Thyroid gland (tissue), 4 donors: ENCODE results near the gene FAM118A. TPM values are rescaled to one million over a fixed set of nuclear protein-coding genes. Genes with fewer than 3 reads are reported as not detected.
A peak's percentile ranks its signal among the peaks of the same experiment; 100 is the strongest.

Experiments used
- DNase-seq, 2 donors: peaks; one replicate each; pipeline ENCODE4 v3.0.0-alpha.2; 2019
- H3K27ac ChIP-seq, 3 donors: fragments of 200-600 bp; sonication (generic); 1 replicate in 2 of 3; 2 replicates in 1 of 3; pipeline ENCODE4 v1.5.1; 2016 to 2019; ENCODE audit warnings: mild to moderate bottlenecking in 1 of 3, moderate library complexity in 1 of 3
- H3K27me3 ChIP-seq: fragments of 200-600 bp; sonication (generic); one replicate; pipeline ENCODE4 v1.5.1; 2019
- H3K36me3 ChIP-seq, 2 donors: fragments of 200-600 bp; sonication (generic); one replicate each; pipeline ENCODE4 v1.5.1; 2016 to 2019
- H3K4me1 ChIP-seq, 2 donors: fragments of 200-600 bp; sonication (generic); one replicate each; pipeline ENCODE4 v1.5.1; 2017 to 2019
- H3K4me3 ChIP-seq, 3 donors: fragments of 200-600 bp; sonication (generic); replicated peaks in 1 of 3; 1 replicate in 2 of 3; 2 replicates in 1 of 3; pipeline ENCODE4 v1.5.1; 2016; ENCODE audit warnings: mild to moderate bottlenecking in 1 of 3
- H3K9me3 ChIP-seq: fragments of 200-600 bp; sonication (generic); one replicate; pipeline ENCODE4 v1.5.1; 2017
- CTCF ChIP-seq, 6 experiments: fragments of 200-600 bp in 3 of 6; fragments of 450-650 bp in 3 of 6; sonication (generic) in 3 of 6; IDR thresholded peaks; one replicate each; pipeline ENCODE4 v1.5.1; 2016 to 2019; ENCODE audit warnings: antibody characterized with exemption in 6 of 6, mild to moderate bottlenecking in 2 of 6, inconsistent platforms in 1 of 6, moderate library complexity in 1 of 6
- POLR2A ChIP-seq, 2 donors: fragments of 450-650 bp; IDR thresholded peaks; one replicate each; pipeline ENCODE4 v1.6.1; 2017; ENCODE audit warnings: antibody characterized with exemption in 2 of 2, mild to moderate bottlenecking in 2 of 2, moderate library complexity in 1 of 2
- WGBS, 2 donors: methylation state at CpG; one replicate each; pipeline ENCODE4 v1.1.5; 2017; 5-methylcytosine and 5-hydroxymethylcytosine counted together
- intact Hi-C: fragments of 100-400 bp; cut with DNase I; formaldehyde crosslinking; loops from one replicate; pipeline ENCODE4 v1.15.1; 2023
- total RNA-seq, 4 donors: library from RNA; depleted of rRNA; stranded (reverse); fragments of >200 nt; gene quantifications; one replicate each; pipeline ENCODE4 v1.2.3, GENCODE V29; 2016

FAM118A gene
- total RNA-seq, 4 donors from 2014 or later: 15.7 to 104 (median 75.3) TPM

- TF ChIP-seq CTCF (IDR thresholded peaks at IDR 0.05) (peak in 4 of 6 experiments; percentile 71 to 81 (median 71)), POLR2A (IDR thresholded peaks at IDR 0.05) (no peak)
- peak; percentile 79 to 87 for DNase-seq
- H3K9me3 ChIP-seq: no peaks in the 10 kb centered on the region
- H3K4me3 ChIP-seq: no peak overlapping the region
- no peaks in the 10 kb centered on the region for H3K27me3 ChIP-seq
- H3K36me3 ChIP-seq: no peaks in the 10 kb centered on the region
- H3K27ac ChIP-seq: peak overlapping the region; percentile 32 to 50 (median 38)
- intact Hi-C loops: loop anchor here (5.0 kb wide), 1 partner anchor 161 kb away; no protein-coding TSS in a partner anchor
- peaks cover 9 to 24% of the 10 kb centered on the region in 2 donors for H3K4me1 ChIP-seq
- 12 to 22% methylated on average over 14 to 17 of the region's 17 CpGs for WGBS, 2 donors
Observed at GRCh38 chr22:45263463-45264269, 46.1 kb upstream of the FAM118A start.

GRCh38 chr22:45265535-45265934 is 44.2 kb upstream of the FAM118A start:
- WGBS, 2 donors: 87 to 94% methylated on average over 7 of the region's 7 CpGs
- DNase-seq: no peak
- H3K27me3 ChIP-seq: no peaks in the 10 kb centered on the region
- no peaks in the 10 kb centered on the region for H3K36me3 ChIP-seq
- H3K4me3 ChIP-seq: no peak overlapping the region
- no peak overlapping the region for H3K27ac ChIP-seq
- H3K9me3 ChIP-seq: no peaks in the 10 kb centered on the region
- TF ChIP-seq CTCF (IDR thresholded peaks at IDR 0.05) (no peak), POLR2A (IDR thresholded peaks at IDR 0.05) (no peak)
- peaks cover 18 to 30% of the 10 kb centered on the region in 2 donors for H3K4me1 ChIP-seq
- intact Hi-C loops: loop anchor here (5.0 kb wide), 1 partner anchor 167 kb away; no protein-coding TSS in a partner anchor

- Histone ChIP-seq H3K4me1 (peaks cover 13 to 27% of the 10 kb centered on the region in 2 donors), H3K27ac (no peak overlapping the region), H3K4me3 (peak overlapping the region in 2 of 3 donors; percentile 42 to 51), H3K36me3 (no peaks in the 10 kb centered on the region), H3K27me3 (no peaks in the 10 kb centered on the region), H3K9me3 (no peaks in the 10 kb centered on the region)
- TF ChIP-seq POLR2A (IDR thresholded peaks at IDR 0.05) (no peak), CTCF (IDR thresholded peaks at IDR 0.05) (no peak)
- intact Hi-C loops: loop anchor here (5.0 kb wide), 1 partner anchor 164 kb away; no protein-coding TSS in a partner anchor
- 0 to 1% methylated on average over 17 to 25 of the region's 47 CpGs for WGBS, 2 donors
- DNase-seq: peak; percentile 35 to 55
Observed at GRCh38 chr22:45268167-45268957, 41.4 kb upstream of the FAM118A start.

- H3K9me3 ChIP-seq: no peaks in the 10 kb centered on the region
- H3K27me3 ChIP-seq: no peaks in the 10 kb centered on the region
- no peaks in the 10 kb centered on the region for H3K36me3 ChIP-seq
- intact Hi-C loops: loop anchor here (5.0 kb wide), 1 partner anchor 163 kb away; no protein-coding TSS in a partner anchor
- DNase-seq: peak; percentile 79 to 82
- TF ChIP-seq POLR2A (IDR thresholded peaks at IDR 0.05) (peak in 1 of 2 donors; percentile 54), CTCF (IDR thresholded peaks at IDR 0.05) (peak; percentile 54 to 97 (median 94))
- H3K4me3 ChIP-seq: peak overlapping the region in 2 of 3 donors; percentile 42 to 51
- H3K27ac ChIP-seq: peak overlapping the region in 2 of 3 donors; percentile 25 to 27
- H3K4me1 ChIP-seq: peaks cover 10 to 19% of the 10 kb centered on the region in 2 donors
- WGBS, 2 donors: 5 to 8% methylated on average over 10 to 26 of the region's 60 CpGs
Observed at GRCh38 chr22:45268958-45269844, 40.5 kb upstream of the FAM118A start.
